ENCODE results near the gene PRKCI.

DNA sequence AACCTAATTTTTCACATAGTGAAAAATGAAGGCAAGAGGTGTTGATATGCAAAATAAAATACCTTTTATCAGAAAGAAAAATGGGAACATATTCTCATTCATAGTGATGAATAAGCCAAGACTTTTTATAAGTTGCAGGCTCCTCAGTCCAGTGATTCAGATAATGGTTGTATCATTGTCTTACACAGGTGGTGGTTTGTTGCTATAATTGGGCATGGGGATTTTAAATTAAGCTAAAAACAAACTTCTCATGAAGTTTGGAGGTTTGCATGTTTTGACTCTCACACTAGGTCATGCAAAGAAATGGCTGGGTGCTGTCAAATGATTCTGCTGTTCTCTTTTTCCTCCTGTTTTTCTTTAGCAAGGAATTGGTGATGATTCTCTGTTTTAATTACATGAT, 74.5 kb downstream of the PRKCI start:
- TF ChIP-seq POLR2A (IDR thresholded peaks at IDR 0.05): no peak
- TF ChIP-seq, protein P1, sequence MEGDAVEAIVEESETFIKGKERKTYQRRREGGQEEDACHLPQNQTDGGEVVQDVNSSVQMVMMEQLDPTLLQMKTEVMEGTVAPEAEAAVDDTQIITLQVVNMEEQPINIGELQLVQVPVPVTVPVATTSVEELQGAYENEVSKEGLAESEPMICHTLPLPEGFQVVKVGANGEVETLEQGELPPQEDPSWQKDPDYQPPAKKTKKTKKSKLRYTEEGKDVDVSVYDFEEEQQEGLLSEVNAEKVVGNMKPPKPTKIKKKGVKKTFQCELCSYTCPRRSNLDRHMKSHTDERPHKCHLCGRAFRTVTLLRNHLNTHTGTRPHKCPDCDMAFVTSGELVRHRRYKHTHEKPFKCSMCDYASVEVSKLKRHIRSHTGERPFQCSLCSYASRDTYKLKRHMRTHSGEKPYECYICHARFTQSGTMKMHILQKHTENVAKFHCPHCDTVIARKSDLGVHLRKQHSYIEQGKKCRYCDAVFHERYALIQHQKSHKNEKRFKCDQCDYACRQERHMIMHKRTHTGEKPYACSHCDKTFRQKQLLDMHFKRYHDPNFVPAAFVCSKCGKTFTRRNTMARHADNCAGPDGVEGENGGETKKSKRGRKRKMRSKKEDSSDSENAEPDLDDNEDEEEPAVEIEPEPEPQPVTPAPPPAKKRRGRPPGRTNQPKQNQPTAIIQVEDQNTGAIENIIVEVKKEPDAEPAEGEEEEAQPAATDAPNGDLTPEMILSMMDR (IDR thresholded peaks at IDR 0.05 in 4 of 5, conservative IDR thresholded peaks at IDR 0.05 in 1 of 5): no peak
